GM12891 (cell line): ENCODE measurements around the gene SMIM22.

Experiments used
- DNase-seq: peaks from one replicate; pipeline ENCODE4 v3.0.0; 2011; ENCODE audit warnings: low spot score; ENCODE audit not compliant: insufficient read length
- FAIRE-seq: peaks from 2 replicates; lab custom pipeline; 2011; peaks lifted over from hg19 to GRCh38; lab: Jason Lieb, UNC
- PAX5 ChIP-seq: IDR thresholded peaks from 2 replicates; pipeline ENCODE4 v1.6.1; 2011; ENCODE audit warnings: low read length, moderate library complexity, mild to moderate bottlenecking; ENCODE audit not compliant: insufficient read depth, severe bottlenecking
- POLR2A ChIP-seq: IDR thresholded peaks from 2 replicates; pipeline ENCODE4 v1.6.1; 2011; ENCODE audit warnings: low read depth, low read length, control low read depth
- POLR2AphosphoS5 ChIP-seq: IDR thresholded peaks from 2 replicates; pipeline ENCODE4 v1.6.1; 2011; ENCODE audit warnings: low read depth, low read length, control low read depth
- POU2F2 ChIP-seq: IDR thresholded peaks from 2 replicates; pipeline ENCODE4 v1.6.1; 2011; ENCODE audit warnings: low read depth, mild to moderate bottlenecking, control low read depth, low read length, moderate library complexity
- SPI1 ChIP-seq: IDR thresholded peaks from 2 replicates; pipeline ENCODE4 v1.6.1; 2011; ENCODE audit warnings: low read depth, low read length, control low read depth
- TAF1 ChIP-seq: IDR thresholded peaks from 2 replicates; pipeline ENCODE4 v1.6.1; 2011; ENCODE audit warnings: low read depth, low read length, control low read depth

SMIM22 gene

GRCh38 chr16:4832698-4833343 lies 37.7 kb downstream of the SMIM22 start:
- TF ChIP-seq TAF1 (no peak), POLR2A (no peak), POLR2AphosphoS5 (no peak), PAX5 (no peak), SPI1 (no peak), POU2F2 (no peak)
- DNase-seq (no peak), FAIRE-seq (no peak)

- DNase-seq (no peak), FAIRE-seq (no peak)
- no peak for TF ChIP-seq SPI1
- TF ChIP-seq PAX5: no peak
- no peak for TF ChIP-seq TAF1
- no peak for TF ChIP-seq POLR2AphosphoS5
- TF ChIP-seq POU2F2: no peak
- TF ChIP-seq POLR2A: no peak
These were observed 38.4 kb downstream of the SMIM22 start for GRCh38 chr16:4833584-4833983.

GRCh38 chr16:4836727-4837126 lies 41.6 kb downstream of the SMIM22 start:
- FAIRE-seq: no peak
- no peak for DNase-seq
- TF ChIP-seq TAF1 (no peak), PAX5 (no peak), POLR2A (no peak), POLR2AphosphoS5 (no peak), SPI1 (no peak), POU2F2 (no peak)

GRCh38 chr16:4837733-4838501 lies 42.7 kb downstream of the SMIM22 start:
- DNase-seq: no peak
- no peak for FAIRE-seq
- no peak for TF ChIP-seq POLR2A
- TF ChIP-seq TAF1: no peak
- TF ChIP-seq PAX5: no peak
- TF ChIP-seq SPI1: no peak
- no peak for TF ChIP-seq POU2F2
- no peak for TF ChIP-seq POLR2AphosphoS5

GRCh38 chr16:4839942-4840341 lies 44.8 kb downstream of the SMIM22 start:
- TF ChIP-seq TAF1 (no peak), POLR2AphosphoS5 (no peak), POLR2A (no peak), PAX5 (no peak), SPI1 (no peak), POU2F2 (no peak)
- no peak for FAIRE-seq
- DNase-seq: no peak

GRCh38 chr16:4840984-4841383 lies 45.8 kb downstream of the SMIM22 start:
- TF ChIP-seq POLR2AphosphoS5 (no peak), PAX5 (no peak), POU2F2 (no peak), POLR2A (no peak), SPI1 (no peak), TAF1 (no peak)
- no peak for FAIRE-seq
- DNase-seq: no peak
